NCI-H2227 treated with DMSO at 0.1 percent for 48 hours (cell line): ENCODE measurements around the gene RNU4-1.
A peak's percentile ranks its signal among the peaks of the same experiment; 100 is the strongest.

Experiments
- DNase-seq: peaks from one replicate; lab custom pipeline; 2025; lab: John Stamatoyannopoulos, UW

Gene RNU4-1

DNA sequence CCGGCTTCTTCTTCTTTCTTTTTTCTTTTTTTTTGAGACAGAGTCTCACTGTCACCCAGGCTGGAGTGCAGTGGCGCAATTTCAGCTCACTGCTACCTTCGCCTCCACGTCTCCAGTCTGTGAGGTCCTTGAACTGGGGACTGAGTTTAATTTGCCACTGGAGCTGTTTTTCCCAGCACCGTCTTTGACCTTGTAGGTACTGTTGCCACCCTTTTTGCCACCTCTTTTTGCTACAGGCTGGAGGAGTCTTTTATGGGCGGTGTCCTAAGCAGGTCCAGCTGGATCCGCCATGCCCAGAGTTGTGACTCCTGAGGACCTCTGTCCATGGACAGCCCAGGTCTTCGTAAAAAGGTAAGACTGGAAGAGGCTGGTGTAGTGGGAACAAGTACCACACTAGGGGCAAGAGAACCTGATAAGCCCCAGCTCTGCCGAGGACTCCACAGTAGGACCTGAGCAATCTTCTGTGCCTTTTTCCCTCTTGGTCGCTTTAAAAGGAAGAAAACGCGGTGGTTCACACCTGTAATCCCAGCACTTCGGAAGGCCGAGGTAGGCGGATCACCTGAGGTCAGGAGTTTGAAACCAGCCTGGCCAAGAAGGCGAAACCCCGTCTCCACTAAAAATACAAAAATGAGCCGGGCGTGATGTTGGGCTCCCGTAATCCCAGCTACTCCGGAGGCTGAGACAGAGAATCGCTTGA lies 2.3 kb downstream of the RNU4-1 start:
- peak; percentile 22 for DNase-seq

DNA sequence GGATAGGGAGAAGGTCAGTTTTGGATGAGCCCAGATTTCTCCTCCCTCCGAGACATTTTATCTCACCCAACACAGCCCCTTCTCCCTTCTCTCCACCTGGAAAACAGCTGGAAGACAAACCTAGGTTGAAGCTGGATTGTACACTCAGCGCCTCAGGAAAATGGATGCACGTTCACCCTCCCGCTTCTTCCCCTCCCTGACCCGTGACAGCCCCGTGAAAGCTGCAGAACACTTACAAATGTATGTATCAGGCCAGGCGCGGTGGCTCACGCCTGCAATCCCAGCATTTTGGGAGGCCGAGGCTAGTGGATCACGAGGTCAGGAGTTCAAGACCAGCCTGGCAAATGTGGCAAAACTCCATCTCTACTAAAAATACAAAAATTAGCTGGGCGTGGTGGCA lies 5.5 kb downstream of the RNU4-1 start:
- no peak for DNase-seq

DNA sequence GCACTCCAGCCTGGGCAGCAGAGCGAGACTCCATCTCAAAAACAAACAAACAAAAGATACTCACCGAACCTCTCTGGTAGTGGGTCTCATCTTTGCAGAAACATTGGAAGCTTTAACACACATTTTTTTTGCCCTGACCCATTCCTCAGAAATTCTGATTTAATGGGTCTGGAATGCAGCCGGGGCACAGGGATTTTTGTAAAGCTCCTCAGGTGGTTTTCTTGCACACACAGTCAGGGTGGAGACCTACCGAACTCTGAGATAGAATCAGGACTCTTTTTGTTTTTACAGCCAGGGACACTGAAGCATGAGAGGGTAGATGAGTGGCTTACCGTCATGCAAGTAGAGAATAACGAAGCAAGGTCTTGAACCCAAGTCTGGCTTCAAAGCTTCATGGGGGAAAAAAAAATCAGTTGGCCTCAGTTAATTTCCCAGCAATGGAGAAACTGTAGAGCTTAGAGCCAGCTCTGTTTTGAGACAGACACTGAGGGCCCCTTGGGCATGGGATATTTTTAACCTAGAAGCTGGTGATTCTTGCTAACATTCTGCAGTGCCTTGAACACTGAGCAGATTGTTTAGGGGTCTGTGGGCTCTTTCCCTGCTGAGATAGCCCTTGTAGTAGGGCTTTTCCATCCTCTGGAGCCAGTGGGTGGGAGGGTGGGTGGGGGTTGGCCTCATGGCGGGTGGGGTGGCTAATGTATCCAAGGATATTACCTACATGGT lies 6.1 kb downstream of the RNU4-1 start:
- no peak for DNase-seq

DNA sequence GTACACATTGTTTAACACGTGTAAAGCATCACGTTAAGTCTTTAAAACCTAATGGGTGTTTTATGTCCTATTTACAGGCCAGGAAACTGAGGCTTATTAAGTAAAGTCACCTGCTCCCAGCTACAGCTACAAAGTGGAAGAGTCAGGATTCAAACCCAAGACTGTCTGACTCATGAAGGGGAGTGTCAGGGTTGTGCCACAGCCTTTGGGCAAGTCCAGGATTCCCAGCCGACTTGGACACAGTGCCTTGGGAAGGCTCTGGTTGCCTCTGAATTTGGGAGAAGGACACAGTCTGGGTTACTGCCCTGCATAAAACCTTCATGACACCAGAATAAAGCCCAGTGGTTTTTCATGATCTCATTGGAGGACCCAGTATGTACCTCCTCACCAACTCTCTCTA lies 8.7 kb downstream of the RNU4-1 start:
- DNase-seq: no peak

DNA sequence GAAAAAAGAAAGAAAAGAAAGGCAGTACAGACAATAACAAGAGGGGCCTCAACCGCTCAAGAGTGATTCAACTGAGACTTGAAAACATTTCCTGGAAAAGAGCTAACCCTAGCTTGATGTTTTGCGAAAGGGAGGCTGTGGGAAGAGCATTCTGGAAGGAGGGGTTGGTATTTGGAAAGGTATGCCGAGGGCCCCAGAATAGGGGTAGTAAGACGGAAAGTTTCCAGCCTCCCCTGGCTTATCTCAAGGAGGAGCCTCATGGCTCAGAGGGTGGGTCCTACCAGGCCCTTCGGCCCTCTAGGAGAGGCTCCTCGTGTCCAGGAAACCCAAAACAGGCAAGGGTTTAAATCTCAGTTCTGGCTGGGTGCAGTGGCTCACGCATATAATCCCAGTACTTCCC lies 9.7 kb downstream of the RNU4-1 start:
- DNase-seq: no peak

DNA sequence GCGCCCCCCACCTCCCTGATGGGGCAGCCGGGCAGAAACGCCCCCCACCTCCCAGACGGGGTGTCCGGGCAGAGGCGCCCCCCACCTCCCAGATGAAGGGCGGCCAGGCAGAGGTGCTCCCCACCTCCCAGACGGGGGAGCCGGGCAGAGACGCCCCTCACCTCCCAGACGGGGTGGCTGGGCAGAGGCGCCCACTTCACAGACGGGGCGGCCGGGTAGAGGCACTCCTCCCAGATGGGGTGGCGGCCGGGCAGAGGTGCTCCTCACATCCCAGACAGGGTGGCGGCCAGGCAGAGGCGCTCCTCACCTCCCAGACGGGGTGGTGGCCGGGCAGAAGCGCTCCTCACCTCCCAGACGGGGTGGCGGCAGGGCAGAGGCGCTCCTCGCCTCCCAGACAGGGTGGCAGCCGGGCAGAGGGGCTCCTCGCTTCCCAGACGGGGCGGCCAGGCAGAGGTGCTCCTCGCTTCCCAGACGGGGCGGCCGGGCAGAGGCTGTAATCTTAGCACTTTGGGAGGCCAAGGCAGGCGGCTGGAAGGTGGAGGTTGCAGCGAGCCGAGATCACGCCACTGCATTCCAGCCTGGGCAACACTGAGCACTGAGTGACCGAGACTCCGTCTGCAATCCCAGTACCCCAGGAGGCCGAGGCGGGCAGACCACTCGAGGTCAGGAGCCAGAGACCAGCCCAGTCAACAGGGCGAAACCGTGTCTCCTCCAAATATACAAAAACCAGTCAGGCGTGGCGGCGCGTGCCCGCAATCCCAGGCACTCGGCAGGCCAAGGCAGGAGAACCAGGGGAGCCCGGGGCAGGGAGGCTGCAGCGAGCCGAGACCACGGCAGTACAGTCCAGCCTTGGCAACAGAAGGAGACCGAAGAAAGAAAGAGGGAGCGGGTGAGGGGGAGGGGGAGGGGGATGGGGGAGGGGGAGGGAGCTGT lies 14.6 kb downstream of the RNU4-1 start:
- DNase-seq: no peak

DNA sequence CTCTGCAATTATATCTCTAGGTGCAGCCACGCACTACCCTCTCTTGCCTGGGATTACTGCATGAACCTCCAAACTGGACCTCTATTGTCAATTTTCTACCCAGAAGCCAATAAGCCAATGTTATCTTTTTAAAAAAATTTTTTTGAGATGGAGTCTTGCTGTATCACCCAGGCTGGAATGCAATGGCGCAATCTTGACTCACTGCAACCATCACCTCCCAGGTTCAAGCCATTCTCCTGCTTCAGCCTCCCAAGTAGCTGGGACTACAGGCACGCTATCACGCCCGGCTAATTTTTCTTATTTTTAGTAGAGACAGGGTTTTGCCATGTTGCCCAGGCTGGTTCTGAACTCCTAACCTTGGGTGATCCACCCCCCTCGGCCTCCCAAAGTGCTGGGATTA lies 16.3 kb downstream of the RNU4-1 start:
- no peak for DNase-seq

DNA sequence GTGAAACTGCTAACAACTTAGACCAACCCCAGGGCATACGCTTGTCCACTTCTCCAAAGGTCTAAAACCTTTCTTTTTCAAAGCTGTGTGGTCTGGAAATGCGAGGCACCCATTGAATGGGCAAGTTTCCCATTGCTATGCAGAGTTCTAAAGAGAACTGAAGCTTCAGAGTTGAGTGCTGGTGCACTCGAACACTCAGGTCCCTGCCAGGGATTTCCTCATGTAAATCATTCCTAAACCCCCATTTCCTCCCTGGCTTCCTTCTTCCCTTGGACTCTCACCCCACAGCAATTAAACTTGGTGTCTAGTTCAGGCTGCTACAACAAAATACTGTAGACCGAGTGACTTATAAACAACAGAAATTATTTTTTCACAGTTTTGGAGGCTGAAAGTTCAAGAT lies 25.3 kb downstream of the RNU4-1 start:
- no peak for DNase-seq

DNA sequence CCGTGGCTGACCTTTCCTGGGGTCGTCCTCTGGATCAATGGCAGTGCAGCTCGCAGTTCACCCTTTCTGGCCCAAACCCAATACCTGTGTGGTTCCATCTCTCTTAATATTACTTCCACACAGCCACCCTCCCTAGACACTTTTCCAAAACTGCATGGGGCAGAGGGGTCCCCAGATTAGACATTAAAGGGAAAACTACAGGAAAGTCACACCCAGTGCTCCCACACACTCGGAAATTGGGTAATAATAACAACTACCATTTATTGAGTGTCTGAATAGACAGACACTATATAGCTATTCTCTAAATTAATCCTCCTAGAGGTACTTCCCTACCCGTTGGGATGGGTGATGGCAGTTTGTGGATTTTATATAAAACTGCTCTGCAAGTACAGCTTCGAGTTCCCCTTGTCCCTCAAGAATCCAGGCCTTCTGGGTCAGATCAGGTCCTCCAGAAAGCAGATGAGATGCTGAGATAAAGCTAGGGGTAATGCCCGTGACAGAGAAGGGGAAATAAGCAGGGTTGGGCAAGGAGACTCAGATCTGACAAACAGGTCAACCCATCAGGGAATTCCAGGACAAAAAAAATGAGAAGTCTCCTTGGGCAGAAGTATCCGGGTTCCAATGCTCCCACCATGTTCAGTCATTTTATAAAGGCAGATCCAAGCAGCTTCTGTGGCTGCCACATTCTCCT lies 26.7 kb downstream of the RNU4-1 start:
- no peak for DNase-seq

DNA sequence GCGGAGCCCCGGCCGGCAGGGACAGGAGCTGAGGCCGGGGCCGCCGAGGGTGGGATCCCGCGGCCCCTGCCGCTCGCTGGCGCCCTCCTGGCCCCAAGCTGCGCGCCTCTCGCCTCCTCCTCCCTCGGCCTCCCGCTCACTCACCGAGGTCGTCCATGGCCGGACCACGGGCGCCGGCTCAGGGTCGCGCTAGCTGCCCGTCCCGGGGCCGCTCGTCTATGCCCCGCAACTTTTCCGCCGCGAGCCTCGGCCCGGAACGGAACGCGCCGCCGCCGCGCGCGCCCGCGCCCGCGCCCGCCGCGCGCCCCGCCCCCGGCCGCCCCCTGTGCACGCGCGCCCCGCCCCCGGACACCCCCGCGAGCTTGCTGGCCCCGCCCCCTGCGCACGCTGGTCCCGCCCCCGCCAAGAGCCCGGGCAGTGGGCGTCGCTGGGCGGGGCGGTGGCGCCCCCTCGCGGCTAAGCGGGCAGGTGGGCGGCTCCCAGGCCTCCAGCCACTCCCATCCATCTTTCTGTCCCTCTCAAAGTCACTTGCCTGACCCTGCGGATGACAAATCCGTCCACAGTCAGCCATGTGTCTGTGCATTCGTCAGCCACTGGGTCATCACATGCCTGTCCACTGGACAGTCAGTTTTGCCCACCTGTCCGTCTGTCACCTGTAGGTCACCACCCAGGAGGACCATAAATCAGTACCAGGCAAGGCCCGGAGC lies 27.4 kb downstream of the RNU4-1 start, which contains the start of gene PXN:
TSS of gene PXN (minus strand) at position 258 of the 707 bp plus-strand sequence. CDS start at position 157, 101 bp downstream.
- DNase-seq: peak; percentile 83

DNA sequence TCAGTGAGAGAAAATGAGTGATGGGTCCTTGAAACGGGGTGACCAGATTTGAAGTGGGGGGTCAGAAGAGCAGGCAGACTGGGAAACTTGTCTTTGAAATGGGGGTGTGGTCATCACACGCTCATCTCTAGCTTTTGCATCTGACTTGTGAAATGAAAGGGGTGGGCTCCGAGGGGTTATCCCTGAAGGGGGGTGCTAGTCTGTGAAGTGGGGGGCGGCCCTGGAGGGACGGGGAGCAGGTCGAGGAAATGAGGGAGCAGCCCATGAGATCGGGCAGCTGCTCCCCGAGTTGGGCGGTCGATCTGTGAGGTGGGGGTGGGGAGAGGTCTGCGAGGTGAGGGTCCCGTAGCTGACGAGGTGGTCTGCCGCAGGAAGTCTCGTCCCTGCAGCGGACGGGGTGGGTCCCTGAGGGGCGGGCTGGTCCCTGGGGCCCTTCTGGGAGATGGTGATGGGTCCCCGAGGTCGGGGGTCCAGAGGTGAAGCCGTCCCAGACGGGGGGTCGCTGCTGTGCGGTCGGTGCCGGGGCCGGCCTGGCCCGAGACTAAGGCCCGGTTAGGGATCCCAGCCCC lies 28.0 kb downstream of the RNU4-1 start:
- DNase-seq: no peak

DNA sequence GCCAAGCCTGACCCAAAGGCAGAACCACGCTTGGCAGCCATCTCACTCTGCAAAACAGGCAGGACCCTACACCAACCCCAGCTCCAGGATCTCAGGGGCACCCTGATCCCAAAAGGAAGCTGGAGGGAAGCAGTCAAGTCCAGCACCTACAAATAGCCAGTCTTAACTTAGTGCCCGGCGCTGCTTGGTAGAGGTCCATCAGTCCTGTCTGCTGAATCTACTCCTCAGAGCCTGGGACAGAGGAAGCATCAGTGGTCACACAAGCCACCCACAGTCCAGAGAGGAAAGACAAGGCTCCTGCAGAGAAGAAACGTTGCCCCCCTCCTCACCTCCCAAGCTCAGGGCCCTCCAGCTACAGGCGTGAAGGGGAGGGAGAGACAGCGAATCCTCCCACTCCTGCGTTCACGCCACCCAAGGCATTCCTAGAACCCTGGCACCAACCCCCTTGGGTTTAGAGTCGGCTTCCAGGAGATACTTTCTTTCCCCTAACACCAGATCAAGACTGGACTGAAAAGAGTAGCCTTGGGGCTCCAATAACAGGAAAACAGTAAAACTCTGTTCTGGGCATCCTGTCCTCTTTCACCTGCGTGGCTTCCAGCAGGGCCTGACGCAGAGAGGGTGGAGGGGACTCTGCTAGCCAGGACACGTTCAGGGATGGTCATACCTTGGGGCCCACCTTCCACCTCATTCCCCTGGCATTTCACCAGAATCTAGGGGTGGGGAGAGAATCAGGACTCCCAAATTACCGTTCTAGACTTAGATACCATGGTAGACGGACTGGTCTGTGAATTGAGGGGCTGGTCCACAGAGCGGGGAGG lies 28.7 kb downstream of the RNU4-1 start:
- no peak for DNase-seq

DNA sequence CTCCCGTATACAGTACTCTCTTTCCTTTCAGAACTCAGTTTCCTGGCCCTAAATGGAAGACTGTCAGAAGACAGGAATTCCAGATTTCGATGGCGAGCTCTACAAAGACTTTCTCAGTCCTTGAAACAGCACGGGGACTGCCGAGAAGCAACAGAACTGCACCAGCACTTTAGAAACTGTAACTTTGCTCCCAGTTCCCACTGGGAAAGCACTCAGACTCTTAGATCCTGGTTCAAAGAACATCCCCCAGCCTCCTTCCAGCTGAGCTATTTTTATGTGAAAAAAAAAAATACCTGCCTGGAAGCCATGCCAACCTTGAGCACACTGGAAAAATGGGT lies 29.3 kb downstream of the RNU4-1 start:
- DNase-seq: no peak

DNA sequence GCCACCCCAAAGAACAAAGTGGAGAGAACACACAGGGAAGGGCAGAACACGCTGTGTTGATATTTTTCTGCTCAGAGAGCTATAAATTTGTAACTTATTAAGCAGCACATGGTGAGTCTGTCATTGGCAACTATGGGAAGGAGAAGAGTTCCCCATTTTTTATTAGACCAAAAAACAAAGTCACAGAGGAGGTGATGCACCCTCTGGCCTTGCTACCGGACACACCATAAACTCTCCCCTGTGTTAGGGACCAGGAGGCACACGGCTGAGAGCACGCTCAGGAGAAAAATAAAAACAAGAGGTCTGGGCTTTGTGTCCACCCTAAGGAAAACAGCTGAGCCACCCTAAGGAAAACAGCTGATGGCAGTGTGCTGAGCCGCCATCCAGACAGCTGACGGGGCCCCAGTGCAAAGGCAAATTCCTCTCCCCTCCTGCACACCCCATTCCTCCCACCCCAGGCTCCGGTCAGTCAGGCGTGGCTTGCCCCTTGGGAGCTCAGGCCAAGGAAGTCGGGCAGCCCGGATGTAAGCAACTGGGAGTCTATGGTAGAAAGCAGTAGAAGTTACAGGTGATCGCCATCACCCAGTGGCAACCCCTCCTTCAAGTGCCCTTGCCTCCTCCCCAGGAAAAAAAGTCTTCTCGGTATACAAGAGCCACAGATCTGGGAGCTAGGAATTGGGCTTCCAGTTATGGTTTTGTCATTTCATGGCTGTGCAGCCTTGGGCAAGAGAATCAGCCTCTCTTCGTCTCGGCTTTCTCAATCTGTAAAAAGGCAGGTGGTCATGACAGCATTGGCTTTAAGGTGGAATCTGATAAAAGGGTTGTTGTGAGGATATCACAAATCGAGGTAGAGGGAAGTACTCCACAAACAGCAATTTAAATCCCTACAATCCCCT lies 29.9 kb downstream of the RNU4-1 start:
- no peak for DNase-seq

DNA sequence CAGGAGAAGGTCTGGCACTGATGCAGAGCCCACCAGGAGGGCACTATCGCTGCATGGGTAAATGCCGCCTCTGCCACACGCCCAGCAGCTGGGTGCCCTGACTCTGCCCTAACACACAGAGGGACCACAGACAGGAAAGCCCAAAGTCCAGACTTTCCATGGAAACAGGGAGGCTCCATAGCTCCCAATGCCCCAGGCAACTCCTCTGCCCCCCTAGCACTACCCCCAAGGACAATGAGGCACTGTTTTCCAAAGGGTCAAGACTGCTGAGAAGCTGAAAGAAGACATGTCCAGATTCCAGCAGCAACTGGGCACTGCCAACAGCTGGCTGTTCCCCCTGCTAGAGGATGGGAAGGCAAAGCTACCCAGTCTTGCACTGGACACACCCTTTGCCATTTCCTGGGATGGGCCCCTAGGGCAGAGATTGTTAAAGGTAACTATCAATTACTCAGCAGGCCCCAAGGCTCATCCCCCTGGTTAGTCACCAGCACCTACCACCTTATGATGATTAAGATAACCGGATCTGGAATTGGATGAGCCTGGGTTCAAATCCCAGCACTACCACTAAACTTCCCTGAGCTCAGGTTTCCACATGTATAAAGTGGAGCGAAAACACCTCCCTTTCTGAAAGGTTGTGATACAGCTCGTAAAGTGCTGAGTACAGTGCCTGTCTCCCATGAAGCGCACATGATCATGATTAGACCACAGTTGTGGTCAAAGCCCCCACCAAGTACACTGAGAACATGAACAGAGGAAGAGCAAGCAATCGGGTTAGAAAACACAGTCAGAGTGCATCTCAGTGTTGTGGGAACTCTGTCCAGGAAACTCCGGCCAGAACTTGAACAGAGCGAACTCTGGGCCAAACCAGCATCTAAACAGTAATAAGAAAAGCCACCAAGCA lies 30.8 kb downstream of the RNU4-1 start:
- DNase-seq: no peak

DNA sequence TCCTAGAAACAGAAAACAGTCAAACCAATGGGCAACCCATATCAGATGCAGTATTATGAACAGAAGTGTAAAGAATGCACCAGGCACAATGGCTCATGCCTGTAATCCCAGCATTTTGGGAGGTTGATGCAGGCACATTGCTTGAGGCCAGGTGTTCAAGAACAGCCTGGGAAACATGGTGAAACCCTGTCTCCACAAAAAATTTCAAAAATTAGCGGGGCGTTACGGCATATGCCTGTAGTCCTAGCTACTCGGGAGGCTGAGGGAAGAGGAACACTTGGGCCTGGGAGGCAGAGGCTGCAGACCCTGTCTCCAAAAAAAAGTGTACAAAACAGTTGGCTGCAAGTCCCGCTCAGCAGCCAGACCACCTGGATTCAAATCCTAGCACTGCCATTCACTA lies 32.4 kb downstream of the RNU4-1 start:
- DNase-seq: no peak

DNA sequence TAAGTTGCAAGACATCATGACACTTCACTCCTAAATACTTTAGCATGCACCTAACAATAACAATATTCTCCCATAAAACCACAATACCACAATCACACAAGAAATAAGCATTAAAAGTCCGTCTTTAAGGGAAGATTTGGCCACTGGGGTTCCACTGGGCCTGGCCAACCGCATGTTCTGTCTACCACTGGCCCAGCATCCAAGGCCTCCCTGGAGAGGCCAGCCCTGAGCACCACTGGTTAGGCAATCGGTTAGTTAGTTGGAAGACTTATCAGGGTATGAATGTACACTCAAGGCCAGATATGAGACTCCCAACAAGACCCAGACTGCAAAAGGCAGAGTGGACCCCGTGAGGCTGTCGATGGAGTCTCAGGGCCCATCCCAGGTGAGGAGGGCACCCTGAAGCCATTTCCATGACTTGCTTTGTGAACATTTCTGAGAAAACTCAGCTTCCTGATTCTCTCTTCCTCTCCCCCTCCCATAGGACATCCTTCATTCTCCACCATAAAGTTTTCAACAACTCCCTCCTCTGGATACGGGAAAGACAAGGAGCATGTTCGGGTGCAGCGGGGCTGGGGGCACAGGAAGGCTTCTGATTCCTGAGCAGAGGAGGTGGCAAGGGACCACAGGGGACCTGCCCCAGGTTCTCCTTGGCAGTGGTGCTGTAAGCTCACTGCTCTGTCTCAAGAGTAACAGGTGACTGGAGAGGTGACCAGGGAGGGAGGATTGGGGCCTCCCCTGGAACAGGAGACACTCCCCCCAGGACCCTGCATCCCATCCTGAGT lies 33.4 kb downstream of the RNU4-1 start:
- no peak for DNase-seq
